NCI-H345 treated with DMSO at 0.1 percent for 48 hours (cell line): ENCODE results near the gene TDRD7.

Source experiments
- DNase-seq: peaks from one replicate; lab custom pipeline; 2025; ENCODE audit not compliant: unreplicated experiment; lab: John Stamatoyannopoulos, UW

Gene TDRD7

GRCh38 chr9:97411789-97412625, at the start of gene TDRD7:
Gene TDRD7, plus strand, starts transcription at chr9:97412096. Its CDS starts 16,370 bp downstream, at chr9:97428466.
- peak; percentile 49 for DNase-seq

- DNase-seq = no peak
Measured at GRCh38 chr9:97362777-97363545, 48.9 kb upstream of the TDRD7 start.

GRCh38 chr9:97363661-97364299, 48.1 kb upstream of the TDRD7 start:
- no peak for DNase-seq

GRCh38 chr9:97364769-97365490, 47.0 kb upstream of the TDRD7 start:
- peak; percentile 67 for DNase-seq

GRCh38 chr9:97365634-97366033, 46.3 kb upstream of the TDRD7 start:
- DNase-seq = no peak

- DNase-seq = no peak
Measured at GRCh38 chr9:97366476-97366875, 45.4 kb upstream of the TDRD7 start.

GRCh38 chr9:97366889-97367288, 45.0 kb upstream of the TDRD7 start:
- DNase-seq = no peak

GRCh38 chr9:97367729-97368128, 44.2 kb upstream of the TDRD7 start:
- no peak for DNase-seq

- DNase-seq = no peak
Measured at GRCh38 chr9:97368964-97369363, 42.9 kb upstream of the TDRD7 start.

- DNase-seq = no peak
Measured at GRCh38 chr9:97372580-97372979, 39.3 kb upstream of the TDRD7 start.

- DNase-seq = no peak
Measured at GRCh38 chr9:97373331-97373730, 38.6 kb upstream of the TDRD7 start.

GRCh38 chr9:97374811-97375210, 37.1 kb upstream of the TDRD7 start:
- DNase-seq = no peak

GRCh38 chr9:97376902-97377301, 35.0 kb upstream of the TDRD7 start:
- no peak for DNase-seq

GRCh38 chr9:97382099-97382718, 29.7 kb upstream of the TDRD7 start:
- DNase-seq = no peak

- no peak for DNase-seq
Measured at GRCh38 chr9:97384406-97385262, 27.3 kb upstream of the TDRD7 start.

- no peak for DNase-seq
Measured at GRCh38 chr9:97385626-97386264, 26.2 kb upstream of the TDRD7 start.

- DNase-seq = no peak
Measured at GRCh38 chr9:97386265-97386633, 25.6 kb upstream of the TDRD7 start.

GRCh38 chr9:97386733-97387503, 25.0 kb upstream of the TDRD7 start:
- DNase-seq = peak; percentile 56

GRCh38 chr9:97387504-97387886, 24.4 kb upstream of the TDRD7 start:
- no peak for DNase-seq
